Astrocyte of the cerebellum (primary cell): ENCODE data around the gene CNNM2.
A peak's percentile ranks its signal among the peaks of the same experiment; 100 is the strongest.
"Not testable (repeated sequence)": the region's sequence is repeated elsewhere in the genome, so short reads cannot be mapped to it uniquely, and the experiment has no call there.

Experiments
- DNase-seq: peaks from one replicate; pipeline ENCODE4 v3.0.0-alpha.2; 2011; ENCODE audit warnings: low read depth
- H3K4me3 ChIP-seq: 2 replicates; pipeline ENCODE4 v1.5.1; 2011; ENCODE audit warnings: mild to moderate bottlenecking, low read depth, low read length, moderate library complexity
- CTCF ChIP-seq: IDR thresholded peaks from 2 replicates; pipeline ENCODE4 v1.5.1; 2012; ENCODE audit warnings: low read length, low read depth, moderate library complexity, mild to moderate bottlenecking; ENCODE audit errors: missing control alignments
- in situ Hi-C: cut with HindIII; loops from 2 replicates; pipeline ENCODE4 v1.10.0; 2017; ENCODE audit warnings: low sequenced_read_pairs

The CNNM2 gene

GRCh38 chr10:102919992-102920739 lies 2.1 kb downstream of the CNNM2 start:
- no peak for DNase-seq
- in situ Hi-C loops = loop anchor here (25.0 kb wide), 1 partner anchor 142 kb away; no protein-coding TSS in a partner anchor
- no peak for TF ChIP-seq CTCF
- H3K4me3 ChIP-seq = peak overlapping the region; percentile 75

- TF ChIP-seq CTCF = no peak
- in situ Hi-C loops = loop anchor here (25.0 kb wide), 1 partner anchor 139 kb away; no protein-coding TSS in a partner anchor
- H3K4me3 ChIP-seq = no peak overlapping the region
- DNase-seq = no peak
These were observed 5.5 kb downstream of the CNNM2 start for GRCh38 chr10:102923601-102924000.

- H3K4me3 ChIP-seq = no peak overlapping the region
- no peak for DNase-seq
- no peak for TF ChIP-seq CTCF
- in situ Hi-C loops = no loop called here
These were observed 8.7 kb downstream of the CNNM2 start for GRCh38 chr10:102926842-102927241.

GRCh38 chr10:102927311-102928010 lies 9.4 kb downstream of the CNNM2 start:
- in situ Hi-C loops = no loop called here
- TF ChIP-seq CTCF = no peak
- no peak for DNase-seq
- H3K4me3 ChIP-seq = no peak overlapping the region

GRCh38 chr10:102928442-102928841 lies 10.3 kb downstream of the CNNM2 start:
- in situ Hi-C loops, DNase-seq, H3K4me3 ChIP-seq: not testable (repeated sequence)

GRCh38 chr10:102930720-102931119 lies 12.6 kb downstream of the CNNM2 start:
- H3K4me3 ChIP-seq = no peak overlapping the region
- no peak for DNase-seq
- in situ Hi-C loops = no loop called here
- TF ChIP-seq CTCF = no peak

GRCh38 chr10:102931643-102932042 lies 13.5 kb downstream of the CNNM2 start:
- H3K4me3 ChIP-seq = no peak overlapping the region
- DNase-seq = no peak
- in situ Hi-C loops = no loop called here
- TF ChIP-seq CTCF = no peak
